SK-N-SH (cell line): Measurements from ENCODE around the gene DENND5B. TPM values are rescaled to one million over a fixed set of nuclear protein-coding genes. Genes with fewer than 3 reads are reported as not detected.

Experiments used
- CTCF ChIA-PET: fragments of 300-600, 350-600 bp; formaldehyde crosslinking; extraction: SDS; loops from one replicate; lab custom pipeline; 2021; lab: Yijun Ruan, JAX
- POLR2A ChIA-PET: fragments of 350-600 bp; sonication (Branson Sonifier 250); formaldehyde crosslinking; extraction: SDS; loops from one replicate; lab custom pipeline; 2020; ENCODE audit warnings: antibody characterized with exemption, inconsistent platforms; lab: Yijun Ruan, JAX
- DNase-seq: peaks from one replicate; pipeline ENCODE4 v3.0.0; 2012
- H2AFZ ChIP-seq: fragments of 200-600 bp; sonication (generic); 2 replicates; pipeline ENCODE4 v1.8.1; 2016; ENCODE audit warnings: antibody characterized with exemption, mild to moderate bottlenecking, low read depth
- H3F3A ChIP-seq: fragments of 200-600 bp; sonication (generic); replicated peaks from 2 replicates; pipeline ENCODE3; 2016; ENCODE audit warnings: antibody characterized with exemption, mild to moderate bottlenecking; ENCODE audit not compliant: insufficient read depth
- H3K27ac ChIP-seq, 2 experiments: fragments of 200-500 bp in 1 of 2; fragments of 200-600 bp in 1 of 2; sonication (Bioruptor generic) in 1 of 2; sonication (generic), shearing (Covaris generic) in 1 of 2; 2 replicates each; pipeline versions ENCODE4 v1.5.1 to v1.6.1; 2014 to 2016; ENCODE audit warnings: low read depth in 2 of 2, inconsistent platforms in 1 of 2, low read length in 1 of 2, mild to moderate bottlenecking in 1 of 2, mixed read lengths in 1 of 2
- H3K27me3 ChIP-seq: fragments of 200-600 bp; sonication (generic), shearing (Covaris generic); 2 replicates; pipeline ENCODE4 v1.6.1; 2016; ENCODE audit warnings: mixed run types; ENCODE audit not compliant: insufficient read depth
- H3K36me3 ChIP-seq, 2 experiments: fragments of 200-500 bp in 1 of 2; fragments of 200-600 bp in 1 of 2; sonication (Bioruptor generic) in 1 of 2; sonication (generic) in 1 of 2; replicated peaks in 1 of 2; 2 replicates each; pipeline versions ENCODE3 to v1.5.1; 2014 to 2016; ENCODE audit warnings: low read length in 1 of 2, mild to moderate bottlenecking in 1 of 2; ENCODE audit not compliant: insufficient read depth in 2 of 2, control insufficient read depth in 1 of 2
- H3K4me1 ChIP-seq, 2 experiments: fragments of 200-500 bp in 1 of 2; fragments of 200-600 bp in 1 of 2; sonication (Bioruptor generic) in 1 of 2; sonication (generic), shearing (Covaris generic) in 1 of 2; 2 replicates each; pipeline versions ENCODE4 v1.5.1 to v1.6.1; 2014 to 2016; ENCODE audit warnings: low read depth in 1 of 2, low read length in 1 of 2, mixed run types in 1 of 2; ENCODE audit not compliant: insufficient read depth in 2 of 2, control insufficient read depth in 1 of 2
- H3K4me2 ChIP-seq: fragments of 200-600 bp; sonication (generic), shearing (Covaris generic); 2 replicates; pipeline ENCODE4 v1.6.1; 2017; ENCODE audit warnings: mixed run types
- H3K4me3 ChIP-seq, 2 experiments: fragments of 200-500 bp in 1 of 2; fragments of 200-600 bp in 1 of 2; sonication (Bioruptor generic) in 1 of 2; sonication (generic), shearing (Covaris generic) in 1 of 2; 2 replicates each; pipeline versions ENCODE4 v1.5.1 to v1.8.1; 2014 to 2016; ENCODE audit warnings: low read depth in 2 of 2, inconsistent platforms in 1 of 2, low read length in 1 of 2, mild to moderate bottlenecking in 1 of 2, mixed read lengths in 1 of 2, moderate library complexity in 1 of 2
- H3K79me2 ChIP-seq: fragments of 200-600 bp; sonication (generic); 2 replicates; pipeline ENCODE4 v1.8.1; 2017; ENCODE audit warnings: mild to moderate bottlenecking; ENCODE audit not compliant: insufficient read depth
- H3K9ac ChIP-seq: fragments of 200-600 bp; sonication (generic); 2 replicates; pipeline ENCODE4 v1.6.1; 2017; ENCODE audit warnings: mixed run types
- H3K9me2 ChIP-seq: fragments of 200-600 bp; sonication (generic); 2 replicates; pipeline ENCODE4 v1.6.1; 2017; ENCODE audit warnings: mixed run types
- H3K9me3 ChIP-seq: fragments of 200-600 bp; sonication (generic); 2 replicates; pipeline ENCODE4 v1.6.1; 2017; ENCODE audit warnings: mixed run types, mild to moderate bottlenecking, moderate library complexity
- H4K20me1 ChIP-seq: fragments of 200-600 bp; sonication (generic); 2 replicates; pipeline ENCODE4 v1.6.1; 2017; ENCODE audit warnings: mild to moderate bottlenecking, mixed run types; ENCODE audit not compliant: insufficient read depth
- FOSL2 ChIP-seq: IDR thresholded peaks from 2 replicates; pipeline ENCODE4 v1.4.0; 2012; ENCODE audit warnings: low read depth, mild to moderate bottlenecking, moderate library complexity, borderline replicate concordance
- FOXJ3 ChIP-seq: sonication (generic); formaldehyde crosslinking; IDR thresholded peaks from 2 replicates; pipeline ENCODE4 v1.5.1; 2020; ENCODE audit warnings: mild to moderate bottlenecking, missing genetic modification reagents
- FOXM1 ChIP-seq: IDR thresholded peaks from 2 replicates; pipeline ENCODE4 v1.4.0; 2012; ENCODE audit warnings: low read depth, mild to moderate bottlenecking
- GABPA ChIP-seq: IDR thresholded peaks from 2 replicates; pipeline ENCODE4 v1.4.0; 2012; ENCODE audit warnings: low read depth, mild to moderate bottlenecking
- IRF3 ChIP-seq: fragments of 150-350 bp; IDR thresholded peaks from 2 replicates; pipeline ENCODE4 v1.6.1; 2016; ENCODE audit warnings: mild to moderate bottlenecking, low read depth, low read length
- JUND ChIP-seq: IDR thresholded peaks from 2 replicates; pipeline ENCODE4 v1.4.0; 2012
- MAX ChIP-seq: IDR thresholded peaks from 2 replicates; pipeline ENCODE4 v1.4.0; 2012; ENCODE audit warnings: low read depth
- REST ChIP-seq: IDR thresholded peaks from 2 replicates; pipeline ENCODE4 v1.6.1; 2012; ENCODE audit warnings: mild to moderate bottlenecking, low read depth, low read length, moderate library complexity
- RFX5 ChIP-seq: IDR thresholded peaks from 2 replicates; pipeline ENCODE4 v1.6.1; 2012; ENCODE audit warnings: mild to moderate bottlenecking, improper control_type of control experiment, low read length
- USF1 ChIP-seq: IDR thresholded peaks from 2 replicates; pipeline ENCODE4 v1.4.0; 2012; ENCODE audit warnings: low read depth, borderline replicate concordance
- WGBS: methylation state at CpG from one replicate; pipeline ENCODE4 v1.1.6; 2017; ENCODE audit warnings: low lambda C conversion rate; 5-methylcytosine and 5-hydroxymethylcytosine counted together
- polyA plus RNA-seq, 3 experiments: library from polyadenylated mRNA; depleted of rRNA; stranded (reverse); fragments of >200 nt; gene quantifications; 2 replicates each; pipeline ENCODE4 v1.2.3, GENCODE V29; 2012

Gene DENND5B
- polyA plus RNA-seq, 1 of the 3 experiments (the other 2 are of a cell fraction): 5.3 TPM

- no peaks in the 10 kb centered on the region for H3K36me3 ChIP-seq
- DNase-seq: no peak
- H3K27me3 ChIP-seq: no peaks in the 10 kb centered on the region
- H3K4me3 ChIP-seq: no peak overlapping the region
- H3K27ac ChIP-seq: no peak overlapping the region
- CTCF ChIA-PET: interaction anchor here (0.8 to 0.9 kb wide), 2 partner anchors 53 to 98 kb away, joined by 3 read pairs; no protein-coding TSS in a partner anchor
- no peaks in the 10 kb centered on the region for H3K9me3 ChIP-seq
- no peak overlapping the region for H2AFZ ChIP-seq
- H3K9ac ChIP-seq: no peak overlapping the region
- H3F3A ChIP-seq: no peaks in the 10 kb centered on the region
- H3K9me2 ChIP-seq: no peaks in the 10 kb centered on the region
- H3K79me2 ChIP-seq: no peaks in the 10 kb centered on the region
- WGBS: 88% methylated on average over 21 of the region's 21 CpGs
- TF ChIP-seq MAX (no peak), RFX5 (no peak), JUND (no peak), REST (no peak), FOXJ3 (CRISPR knock-in tag) (no peak), IRF3 (no peak), USF1 (no peak), FOXM1 (no peak), GABPA (no peak), FOSL2 (no peak)
- H3K4me1 ChIP-seq: no peaks in the 10 kb centered on the region
- H4K20me1 ChIP-seq: no peaks in the 10 kb centered on the region
- H3K4me2 ChIP-seq: no peak overlapping the region
- POLR2A ChIA-PET: interaction anchor here (0.8 kb wide), 1 partner anchor 44 kb away, joined by 4 read pairs; the partner anchor contains the start of gene SINHCAF
Measured at GRCh38 chr12:31369712-31370521, 221.0 kb downstream of the DENND5B start.
